PC-3 (cell line): ENCODE measurements around the gene U2SURP.

Source experiments
- CTCF ChIP-seq: fragments of 300-600 bp; sonication (generic); conservative IDR thresholded peaks from 2 replicates; pipeline ENCODE4 v1.5.1; 2017; ENCODE audit warnings: antibody characterized with exemption, low read depth, mild to moderate bottlenecking, low read length
- EZH2phosphoT487 ChIP-seq: fragments of 300-600 bp; sonication (generic); IDR thresholded peaks from 2 replicates; pipeline ENCODE4 v1.6.1; 2018; ENCODE audit warnings: mild to moderate bottlenecking, antibody characterized with exemption, low read length, borderline replicate concordance

DNA sequence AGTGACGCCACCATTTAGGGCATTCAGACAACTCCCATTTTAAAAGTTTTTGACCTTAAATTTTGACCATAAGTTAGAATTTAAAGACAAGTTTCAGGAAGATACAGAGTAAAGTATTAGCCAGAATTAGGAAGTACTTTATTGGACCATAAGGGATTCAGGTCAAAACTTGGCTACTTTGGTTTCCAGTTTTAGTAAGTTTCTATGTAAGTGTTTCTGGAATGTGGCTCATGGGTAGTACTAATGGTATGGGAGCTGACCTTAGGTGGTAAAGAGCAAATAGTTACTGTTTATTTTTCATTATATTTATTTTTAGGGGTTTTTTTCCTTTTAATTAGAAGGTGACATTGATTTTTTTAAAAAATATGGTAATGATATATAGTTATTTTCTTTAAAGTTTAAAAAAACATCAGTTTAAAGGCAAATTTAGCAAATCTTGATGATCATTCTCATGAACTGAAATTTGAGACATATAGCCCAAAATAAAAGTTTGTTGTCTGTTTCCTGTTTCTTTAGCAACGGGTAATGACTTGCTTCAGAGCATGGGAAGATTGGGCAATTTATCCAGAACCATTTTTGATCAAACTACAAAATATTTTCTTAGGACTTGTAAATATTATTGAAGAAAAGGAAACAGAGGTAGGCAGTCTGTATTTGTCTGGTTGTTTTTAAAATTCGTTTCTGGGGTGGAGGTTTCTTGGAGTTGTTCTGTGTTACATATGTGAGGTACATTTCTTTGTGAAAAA, 34.3 kb downstream of the U2SURP start:
- TF ChIP-seq EZH2phosphoT487 (no peak), CTCF (no peak)
